Measurements from ENCODE around the gene SNORC.
"Not testable (repeated sequence)": the region's sequence is repeated elsewhere in the genome, so short reads cannot be mapped to it uniquely, and the experiment has no call there.

Gene SNORC

DNA sequence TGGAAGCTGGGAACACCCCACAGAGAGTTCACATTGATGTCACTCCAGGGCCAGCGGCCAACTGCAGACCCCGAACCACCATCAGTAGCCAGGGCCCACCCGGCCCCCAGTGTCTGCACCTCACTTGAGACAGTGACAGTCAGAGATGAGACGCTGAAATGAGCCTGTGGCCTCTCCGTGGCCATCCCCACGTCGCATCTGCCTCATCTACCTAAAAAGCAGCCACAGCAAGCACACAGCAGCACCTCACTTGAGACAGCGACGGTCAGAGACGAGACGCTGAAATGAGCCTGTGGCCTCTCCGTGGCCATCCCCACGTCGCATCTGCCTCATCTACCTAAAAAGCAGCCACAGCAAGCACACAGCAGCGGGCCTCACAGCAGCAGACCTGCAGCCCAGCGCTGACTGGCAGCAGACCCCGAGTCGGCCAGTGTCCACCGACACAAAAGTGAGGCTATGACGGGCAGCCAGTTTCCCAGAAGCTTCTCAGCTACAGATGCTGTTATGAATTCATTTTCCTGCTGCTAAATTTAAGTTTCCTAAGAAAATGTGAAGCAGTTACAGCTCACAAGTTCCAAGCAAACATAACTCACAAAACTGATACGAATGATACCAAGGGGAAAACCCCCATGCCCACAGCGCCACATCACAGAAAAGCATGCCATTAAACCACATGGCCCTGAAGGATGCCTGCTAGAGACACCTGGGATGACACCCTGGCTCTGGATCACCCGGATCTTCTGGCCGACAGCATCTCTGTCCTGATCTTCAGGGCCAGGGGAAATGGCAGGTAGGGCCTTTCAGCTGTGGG lies 27.7 kb downstream of the SNORC start:
- peak; percentile 59 for DNase-seq

DNA sequence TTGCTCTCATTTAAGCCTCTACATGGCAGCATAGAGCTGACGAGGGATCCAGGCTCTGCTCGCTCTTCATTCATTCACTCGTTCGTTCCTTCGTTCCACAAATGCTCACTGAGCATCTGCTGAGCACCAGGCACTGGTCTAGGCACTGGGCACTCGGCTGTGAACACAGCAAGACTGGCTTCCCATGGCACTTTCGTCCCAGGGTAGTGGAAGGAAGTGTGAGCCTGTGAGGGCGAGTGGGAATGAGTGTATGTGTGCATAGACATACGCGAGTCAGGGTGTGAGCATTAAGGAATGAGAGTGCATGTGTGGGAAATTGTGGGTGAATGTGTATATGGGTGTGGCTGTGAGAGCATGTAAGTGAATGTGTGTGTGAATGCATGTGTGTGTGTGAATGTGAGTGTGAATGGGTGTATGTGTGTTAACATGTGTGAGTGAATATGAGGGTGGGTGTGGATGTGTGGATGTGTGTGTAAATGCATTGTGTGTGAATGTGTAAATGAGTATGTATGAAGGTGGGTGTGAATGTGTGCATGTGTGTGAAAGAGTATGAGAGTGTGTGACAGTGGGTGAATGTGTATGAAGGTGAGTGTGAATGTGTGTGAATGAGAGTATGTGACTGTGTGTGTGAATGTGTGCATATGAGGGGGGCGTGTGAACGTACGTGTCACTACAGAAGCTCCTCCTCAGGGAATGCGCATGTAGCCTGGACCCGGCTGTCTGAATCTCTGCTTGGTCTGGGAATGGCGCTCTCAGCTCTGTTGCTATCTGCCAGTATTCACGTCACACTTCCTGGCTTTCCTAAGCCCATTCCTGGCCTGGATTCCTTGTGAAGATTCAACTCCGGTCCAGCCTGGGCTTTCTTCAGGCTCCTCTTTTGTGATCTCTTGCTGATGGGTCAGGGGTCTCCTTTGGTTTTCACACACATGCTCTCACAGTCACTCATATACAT lies 28.8 kb downstream of the SNORC start:
- DNase-seq: peak; percentile 52

DNA sequence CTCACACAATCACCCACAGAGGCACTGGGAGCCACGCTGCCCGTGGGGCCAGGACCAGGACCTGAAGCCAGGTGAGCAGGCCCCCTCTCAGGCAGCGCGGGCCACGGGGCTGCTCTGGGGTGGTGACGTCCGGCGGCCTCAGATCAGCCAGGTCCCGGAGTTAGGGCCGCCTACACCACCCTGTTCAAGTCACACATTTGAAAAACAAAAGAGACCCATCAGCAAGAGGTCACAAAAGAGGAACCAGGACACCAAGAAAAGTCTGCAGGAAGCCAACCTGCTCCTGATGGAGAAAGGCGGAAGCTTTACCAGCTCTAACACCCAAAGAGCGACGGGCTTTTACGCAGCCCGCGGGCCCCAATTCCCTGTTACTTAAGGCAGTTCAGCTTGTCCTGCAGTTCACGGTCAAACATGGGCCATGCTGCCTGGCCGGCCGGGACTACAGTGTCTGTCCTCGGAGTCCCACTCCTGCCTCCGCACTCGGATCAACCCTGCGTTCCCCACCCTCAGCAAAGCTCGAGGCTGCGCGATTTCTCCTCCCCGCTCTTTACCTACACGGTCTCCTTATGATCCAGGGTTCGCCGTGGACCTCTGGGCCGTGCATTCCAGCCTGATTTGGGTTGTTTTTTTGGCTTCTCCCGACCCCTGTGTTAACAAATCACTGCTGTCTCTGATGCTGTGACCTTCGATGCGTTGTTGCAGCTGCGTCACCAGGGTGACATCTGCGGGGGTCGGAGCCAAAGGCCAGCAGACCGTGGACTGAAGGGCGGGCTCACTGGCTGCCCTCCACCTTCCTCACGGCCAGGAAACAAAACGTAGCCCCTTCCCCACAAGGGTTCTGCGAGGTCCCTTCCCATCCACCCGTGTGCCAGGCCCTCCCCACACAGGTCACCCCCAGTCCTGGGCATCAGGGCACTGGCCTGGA lies 31.0 kb downstream of the SNORC start:
- peak; percentile 53 for DNase-seq

DNA sequence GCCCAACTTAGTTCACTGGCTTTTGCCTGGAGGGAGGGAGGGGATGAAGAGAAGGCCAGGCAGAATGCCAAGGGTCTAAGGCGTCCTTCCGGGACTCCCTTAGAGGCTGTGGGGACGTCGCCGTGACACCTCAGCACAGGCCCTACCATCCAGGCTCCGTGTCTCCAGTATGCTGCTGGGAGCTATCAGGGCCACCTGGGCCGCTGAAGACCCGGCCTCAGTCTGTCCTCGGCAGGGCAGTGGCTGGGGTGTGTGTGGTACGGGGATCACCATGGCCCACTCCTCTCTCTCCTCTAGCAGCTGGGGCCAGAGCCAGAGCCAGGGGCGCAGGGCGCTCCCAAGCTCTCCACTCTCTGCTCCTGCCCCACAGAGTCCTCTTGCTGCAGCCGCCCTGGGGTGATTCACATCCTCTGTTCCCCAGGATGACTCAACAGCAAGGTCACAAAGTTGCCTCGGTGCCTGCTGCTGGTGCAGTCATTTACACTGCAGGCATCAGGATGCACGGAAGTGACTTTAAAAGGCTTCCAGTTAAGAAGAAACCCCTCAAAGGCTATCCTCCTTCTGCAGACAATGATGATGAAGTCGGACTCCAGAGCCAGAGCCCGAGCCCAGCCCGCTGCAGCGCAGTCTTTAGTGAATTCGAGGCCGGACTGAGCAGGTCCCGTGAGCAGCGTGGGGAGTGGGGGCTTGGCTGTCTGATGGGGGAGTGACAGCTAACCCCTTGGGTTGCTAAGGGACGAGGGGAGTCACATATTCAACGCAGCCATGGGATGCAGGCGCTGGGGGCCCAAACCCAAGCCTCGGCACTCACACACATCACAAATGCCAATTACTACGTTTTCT lies 31.9 kb downstream of the SNORC start:
- no peak for DNase-seq

DNA sequence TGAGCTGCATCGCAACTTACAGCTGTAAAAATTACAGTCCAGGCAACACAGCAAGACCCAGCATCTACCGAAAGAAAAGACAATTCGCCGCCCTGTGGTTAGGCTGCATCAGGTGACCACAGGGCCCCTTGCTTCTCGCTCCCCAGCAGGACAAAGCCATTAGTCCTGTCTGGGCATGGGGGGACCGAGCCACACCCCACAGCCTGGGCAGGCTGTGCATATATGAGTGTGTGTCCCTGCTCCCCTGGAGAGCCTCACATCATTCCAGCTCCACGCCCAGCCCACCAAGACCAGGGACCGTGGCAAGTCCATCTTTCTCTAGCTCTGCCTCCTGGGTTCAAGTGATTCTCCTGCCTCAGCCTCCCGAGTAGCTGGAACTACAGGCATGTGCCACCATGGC lies 33.9 kb downstream of the SNORC start:
- no peak for DNase-seq

DNA sequence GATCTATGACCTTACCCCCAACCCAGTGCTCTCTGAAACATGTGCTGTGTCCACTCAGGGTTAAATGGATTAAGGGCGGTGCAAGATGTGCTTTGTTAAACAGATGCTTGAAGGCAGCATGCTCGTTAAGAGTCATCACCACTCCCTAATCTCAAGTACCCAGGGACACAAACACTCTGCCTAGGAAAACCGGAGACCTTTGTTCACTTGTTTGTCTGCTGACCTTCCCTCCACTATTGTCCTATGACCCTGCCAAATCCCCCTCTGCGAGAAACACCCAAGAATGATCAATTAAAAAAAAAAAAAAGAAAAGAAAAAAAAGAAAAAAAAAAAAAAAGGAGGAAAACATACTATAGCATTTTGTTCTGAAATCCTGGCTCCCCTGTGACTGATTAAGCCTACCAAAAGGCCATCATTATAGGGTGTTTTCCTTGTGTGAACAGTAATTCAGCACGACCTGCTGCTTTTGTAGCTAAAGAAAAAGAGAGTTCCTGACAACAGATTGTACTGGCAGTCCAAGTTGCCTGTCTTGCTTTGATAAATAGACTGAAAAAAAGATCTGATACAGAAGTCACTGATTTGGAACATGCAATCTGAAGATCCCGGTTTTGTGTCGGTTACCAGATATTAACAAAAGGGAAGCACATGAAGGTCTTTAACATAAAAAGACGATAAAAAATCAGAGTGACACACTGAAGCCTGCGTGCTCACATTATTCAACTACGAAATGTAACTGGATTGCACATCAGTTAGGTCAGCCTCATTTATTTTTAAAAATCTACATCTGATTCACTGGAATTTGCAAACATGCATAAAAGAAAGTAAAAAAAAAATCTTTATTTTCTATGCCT lies 37.0 kb downstream of the SNORC start:
- DNase-seq: not testable (repeated sequence)

DNA sequence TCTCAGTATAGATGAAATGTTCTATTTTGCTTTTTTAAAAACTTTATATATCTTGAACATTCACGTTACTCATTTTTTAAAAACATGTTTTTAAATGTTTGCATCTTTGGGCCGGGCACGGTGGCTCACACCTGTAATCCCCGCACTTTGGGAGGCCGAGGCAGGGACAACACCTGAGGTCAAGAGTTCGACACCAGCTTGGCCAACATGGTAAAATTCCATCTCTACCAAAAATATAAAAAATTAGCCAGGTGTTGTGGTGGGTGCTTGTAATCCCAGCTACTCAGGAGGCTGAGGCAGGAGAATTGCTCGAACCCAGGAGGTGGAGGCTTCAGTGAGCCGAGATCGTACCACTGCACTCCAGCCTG lies 37.6 kb downstream of the SNORC start:
- DNase-seq: not testable (repeated sequence)

DNA sequence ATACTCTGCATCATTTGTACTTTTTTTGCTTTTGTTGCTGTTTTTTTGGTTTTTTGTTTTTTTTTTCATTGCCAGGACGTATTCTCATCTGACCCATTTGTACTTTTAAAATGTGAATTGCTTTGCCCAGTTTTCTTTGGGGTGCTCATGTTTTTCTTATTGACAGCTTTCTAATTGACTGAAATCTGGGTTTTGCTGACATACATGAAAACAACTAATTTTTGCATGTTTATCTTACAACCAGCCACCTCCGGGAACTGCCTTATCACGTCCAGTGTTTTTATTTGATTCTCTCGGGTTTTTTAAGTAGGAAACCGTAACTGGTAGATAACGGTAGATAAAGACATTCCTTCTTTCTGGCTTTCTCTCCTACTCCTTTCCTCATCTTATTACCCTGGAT lies 38.6 kb downstream of the SNORC start:
- DNase-seq: no peak

DNA sequence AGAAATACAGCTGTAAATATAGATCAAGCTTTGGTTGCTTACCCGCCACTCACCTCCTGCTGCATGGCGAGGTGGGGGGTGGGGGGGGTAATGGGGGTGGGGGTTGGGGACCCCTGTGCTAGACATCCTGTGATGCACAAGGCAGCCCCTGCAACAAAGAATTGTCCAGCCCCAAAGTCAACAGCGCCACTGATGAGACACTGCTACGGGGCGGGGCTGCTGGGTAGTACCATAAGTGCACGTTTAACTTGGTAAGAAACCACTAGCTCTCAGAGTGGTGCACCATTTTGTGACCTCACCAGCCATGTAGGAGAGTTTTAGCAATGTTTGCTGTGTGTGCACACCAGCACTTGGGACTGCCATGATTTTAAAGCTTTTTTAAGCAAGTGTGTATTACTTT lies 40.3 kb downstream of the SNORC start:
- no peak for DNase-seq

DNA sequence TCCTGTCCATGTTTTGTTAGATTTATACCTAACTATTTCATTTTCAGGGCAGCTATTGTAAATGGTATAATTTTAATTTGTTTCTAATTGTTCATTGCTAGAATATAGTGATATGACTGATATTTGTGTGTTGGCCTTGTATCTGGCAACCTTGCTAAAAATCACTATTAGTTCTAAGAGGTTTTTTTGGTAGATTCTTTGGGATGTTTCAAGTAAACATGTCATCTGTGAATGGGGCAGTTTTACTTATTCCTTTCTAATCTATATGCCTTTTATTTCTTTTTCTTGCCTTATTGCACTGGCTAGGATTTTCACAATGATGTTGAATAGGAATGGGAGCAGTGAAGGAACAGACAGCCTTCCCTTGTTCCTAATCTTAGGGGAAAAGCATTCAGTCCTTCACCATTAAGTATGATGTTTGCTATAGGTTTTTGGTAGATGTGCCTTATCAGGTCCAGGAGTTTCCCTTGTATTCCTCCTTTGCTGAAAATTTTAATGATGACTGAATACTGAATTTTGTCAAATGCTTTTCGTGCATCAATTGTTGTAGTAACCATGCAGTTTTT lies 41.7 kb downstream of the SNORC start:
- no peak for DNase-seq

DNA sequence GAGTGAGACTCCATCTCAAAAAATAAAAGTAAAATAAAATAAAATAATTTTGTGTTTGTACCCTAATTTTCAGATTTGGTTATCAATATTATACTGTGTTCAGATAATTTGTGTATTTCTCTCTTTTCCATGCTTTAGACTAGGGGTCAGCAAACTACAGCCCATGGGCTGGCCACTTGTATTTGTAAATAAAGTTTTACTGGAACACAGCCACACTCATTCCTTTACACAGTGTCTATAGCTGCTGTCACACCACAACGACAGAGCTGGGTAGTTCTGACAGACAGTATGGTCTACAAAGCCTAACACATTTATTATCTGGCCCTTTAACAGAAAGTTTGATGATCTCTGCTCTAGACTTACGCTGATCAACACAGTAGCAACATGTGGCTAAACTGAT lies 43.8 kb downstream of the SNORC start:
- no peak for DNase-seq

DNA sequence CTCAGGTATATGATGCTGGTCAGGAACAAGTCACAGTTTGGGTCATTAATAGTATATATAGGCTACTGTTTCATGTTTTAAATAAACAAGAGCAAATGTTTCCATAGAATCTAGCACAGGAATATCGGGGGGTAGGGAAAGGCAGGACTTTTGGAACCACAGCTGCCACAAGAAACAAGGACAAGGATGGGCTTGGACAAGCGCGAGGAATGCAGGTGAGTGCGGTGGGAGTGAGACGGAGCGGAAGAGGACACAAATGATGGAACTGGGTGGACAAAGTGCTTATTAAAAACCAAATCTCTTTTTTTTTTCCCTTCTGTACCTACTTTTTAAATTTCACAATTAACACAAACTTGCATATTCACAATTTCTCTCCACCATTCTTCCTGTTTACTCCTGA lies 49.1 kb downstream of the SNORC start:
- no peak for DNase-seq

DNA sequence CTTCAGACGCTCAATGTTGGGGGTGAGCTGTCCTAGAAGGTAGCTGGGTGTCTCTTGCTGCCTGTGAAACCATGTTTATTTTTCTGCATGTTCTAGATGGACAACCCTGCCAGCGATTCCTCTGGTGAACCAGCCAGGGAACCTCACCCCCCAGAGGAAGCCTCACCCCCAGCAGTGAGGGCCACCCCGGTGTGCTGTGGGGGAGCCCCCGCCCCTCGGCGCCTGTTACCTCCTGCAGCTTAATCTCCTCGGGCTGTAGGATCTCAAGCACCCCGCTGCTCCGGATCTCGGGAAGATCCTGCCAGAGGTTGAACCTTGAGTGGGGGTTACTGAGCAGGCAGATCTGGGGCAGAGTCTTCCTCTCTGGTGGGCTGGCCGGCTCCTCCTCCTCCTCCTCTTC lies 50.0 kb downstream of the SNORC start:
- DNase-seq: peak; percentile 33

DNA sequence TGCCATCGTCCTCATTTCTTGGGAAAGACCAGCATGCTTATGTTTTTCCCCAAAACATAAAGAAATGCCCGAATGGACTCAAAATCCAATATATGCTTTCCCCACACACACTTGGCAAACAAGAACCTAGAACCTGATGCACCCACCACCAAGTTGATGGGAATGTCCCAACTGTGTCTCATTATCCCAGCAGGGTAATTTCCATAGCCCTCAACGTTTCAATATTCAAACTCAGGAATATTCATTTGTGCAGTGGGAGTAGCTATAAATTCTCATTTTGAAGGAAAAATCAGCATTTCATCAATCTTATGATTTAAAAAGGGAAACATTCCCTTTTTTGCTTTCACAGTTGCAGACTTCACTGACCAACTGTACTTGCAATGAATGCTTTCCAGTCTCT lies 50.7 kb downstream of the SNORC start:
- peak; percentile 11 for DNase-seq

DNA sequence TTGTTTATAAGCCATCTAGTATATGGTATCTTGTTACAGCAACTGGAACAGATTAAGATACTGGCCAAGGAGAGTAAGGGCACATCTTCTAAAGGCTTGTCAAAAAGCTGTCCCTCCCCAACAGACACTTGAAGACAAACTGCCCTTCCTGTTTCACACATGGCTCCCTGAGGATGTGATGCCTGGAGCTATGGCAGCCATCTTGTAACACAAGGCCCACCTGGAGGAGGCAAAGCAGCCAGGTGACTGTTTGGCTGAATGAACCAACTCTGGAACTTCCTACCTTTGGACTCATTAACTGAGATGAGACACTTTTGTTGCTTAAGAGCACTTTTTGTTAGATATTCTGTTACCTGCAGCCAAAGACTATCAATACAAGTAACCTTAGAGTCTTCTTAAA lies 54.4 kb downstream of the SNORC start:
- DNase-seq: no peak

DNA sequence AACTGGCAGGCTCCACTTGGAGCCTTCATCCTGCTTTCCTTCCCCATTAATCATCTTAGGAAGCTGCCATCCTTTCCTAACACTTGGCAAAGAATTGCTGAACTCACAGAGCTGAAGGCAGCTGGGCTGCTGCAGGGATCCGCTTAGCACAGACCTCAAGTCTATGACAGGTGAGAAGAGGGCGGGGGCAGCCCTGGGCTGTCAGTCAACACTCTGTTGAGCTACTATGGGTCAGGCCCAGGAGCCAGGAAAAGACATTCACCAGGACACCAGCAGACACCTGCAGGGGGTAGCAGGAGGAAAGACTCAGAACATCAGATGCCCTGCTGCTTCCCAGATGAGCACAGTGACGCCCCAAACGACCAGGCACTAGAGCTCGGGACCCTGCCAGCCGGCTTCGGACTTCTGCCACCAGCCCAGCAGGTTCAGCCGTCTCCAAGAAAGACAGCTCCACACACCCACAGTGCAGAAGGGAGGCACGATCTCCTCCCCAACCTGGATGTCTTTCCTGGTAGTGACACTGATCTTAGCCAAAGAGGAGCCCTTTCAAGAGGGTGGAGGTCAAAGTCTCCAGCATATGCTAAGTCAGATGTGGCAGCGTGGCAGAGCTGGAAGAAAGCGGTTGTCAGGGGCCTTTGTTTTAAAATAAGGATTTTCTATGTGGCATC lies 55.2 kb downstream of the SNORC start:
- no peak for DNase-seq

DNA sequence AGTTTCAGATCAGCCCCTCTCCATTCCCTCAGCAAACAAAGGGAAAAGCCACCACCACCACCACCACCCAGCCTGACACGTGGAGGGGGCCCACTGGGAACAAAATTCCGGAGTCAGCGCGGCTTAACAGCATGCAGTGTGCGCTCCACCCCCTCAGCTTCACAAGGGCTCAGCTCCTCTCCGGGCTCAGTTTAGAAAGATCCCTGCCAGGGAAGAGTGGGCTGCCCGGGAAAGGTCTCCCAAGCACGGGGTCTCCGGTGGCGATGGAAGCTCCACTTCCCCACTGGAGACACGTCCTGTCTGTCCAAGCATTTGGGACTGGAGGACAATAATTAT lies 55.7 kb downstream of the SNORC start:
- DNase-seq: no peak

DNA sequence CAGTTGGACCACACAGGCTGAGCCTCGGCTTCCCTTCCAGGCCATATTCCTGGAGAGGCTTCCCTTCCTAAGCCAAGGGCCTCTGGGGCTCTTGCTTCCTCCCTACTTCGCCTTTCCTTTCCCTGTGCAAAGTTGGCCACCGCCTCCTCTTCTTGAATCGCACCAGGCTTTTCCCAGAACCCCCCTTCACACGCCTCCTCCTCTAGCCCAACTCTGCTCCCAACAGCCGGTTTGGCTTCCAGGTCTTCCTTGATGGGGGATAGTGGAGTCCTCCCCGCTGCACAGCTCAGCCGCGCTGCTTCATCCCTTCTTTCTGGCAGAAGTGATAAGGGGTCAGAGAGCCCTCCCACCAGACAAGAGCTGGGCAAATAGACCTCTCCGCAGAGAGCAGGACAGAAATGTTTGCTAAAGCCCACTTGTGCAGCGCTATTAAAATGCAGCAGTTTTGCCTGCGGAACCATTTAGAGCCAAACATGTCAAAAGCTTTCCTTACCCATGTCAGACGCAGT lies 56.4 kb downstream of the SNORC start:
- no peak for DNase-seq

DNA sequence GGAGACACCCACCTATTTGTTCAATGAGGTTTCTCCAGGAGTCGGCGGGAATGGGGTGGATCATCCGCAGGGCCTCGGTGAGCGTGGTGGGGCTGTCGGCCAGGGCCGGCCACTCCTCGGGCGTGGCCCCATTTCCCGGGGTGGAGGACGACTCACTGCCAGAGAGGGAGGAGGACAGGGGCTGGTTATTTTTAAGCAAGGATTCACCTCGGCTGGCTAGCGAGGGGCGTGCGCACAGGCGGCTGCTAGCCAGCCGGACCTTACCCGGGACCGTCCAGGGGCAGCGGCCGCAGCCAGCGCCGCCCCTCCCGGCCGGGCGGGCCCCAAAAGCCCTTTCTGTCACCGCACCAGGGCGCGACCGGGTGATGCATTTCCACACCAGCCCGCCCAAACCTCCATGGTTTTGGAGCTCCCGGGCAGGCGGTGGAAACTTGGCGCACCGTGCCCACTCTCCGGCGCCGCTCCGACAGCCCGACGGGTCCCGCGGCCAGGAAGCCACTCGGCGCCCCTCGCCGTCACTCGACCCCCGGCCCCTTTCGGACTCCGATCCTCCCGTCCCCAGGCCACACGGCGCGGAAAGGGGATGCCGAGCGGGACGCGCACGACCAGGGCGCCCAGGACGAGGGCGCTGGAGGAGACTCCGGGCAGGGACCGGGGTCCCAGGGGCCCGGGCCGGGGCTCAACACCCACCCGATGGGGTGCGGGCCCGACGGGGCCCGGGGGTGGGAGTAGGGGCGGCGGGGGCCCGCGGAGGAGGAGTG lies 57.1 kb downstream of the SNORC start:
- no peak for DNase-seq

All from activated CD8-positive, alpha-beta memory T cell treated with anti-CD3 and anti-CD28 coated beads for 24 hours (primary cell).